H9 (cell line): ENCODE data around the gene MACROD1. TPM values are rescaled to one million over a fixed set of nuclear protein-coding genes. Genes with fewer than 3 reads are reported as not detected.

Experiments used
- DNase-seq: peaks from one replicate; pipeline ENCODE4 v3.0.0-alpha.2; 2017
- H2AFZ ChIP-seq: one replicate; pipeline ENCODE4 v1.6.1; 2013; ENCODE audit warnings: mild to moderate bottlenecking, low read length, control low read depth, moderate library complexity
- H2AK5ac ChIP-seq: 2 replicates; pipeline ENCODE4 v1.6.1; 2013; ENCODE audit warnings: low read length, control low read depth, mixed read lengths; ENCODE audit not compliant: insufficient read length
- H2BK120ac ChIP-seq: one replicate; pipeline ENCODE4 v1.6.1; 2013; ENCODE audit warnings: low read depth, mild to moderate bottlenecking, low read length, control low read depth, inconsistent platforms; ENCODE audit not compliant: poor library complexity, severe bottlenecking
- H2BK12ac ChIP-seq: 2 replicates; pipeline ENCODE4 v1.6.1; 2013; ENCODE audit warnings: low read length, control low read depth, mixed read lengths, low read depth; ENCODE audit not compliant: insufficient read length
- H2BK15ac ChIP-seq: 2 replicates; pipeline ENCODE4 v1.6.1; 2013; ENCODE audit warnings: low read depth, low read length, control low read depth
- H2BK20ac ChIP-seq: one replicate; pipeline ENCODE4 v1.6.1; 2013; ENCODE audit warnings: low read depth, mild to moderate bottlenecking, low read length, control low read depth, inconsistent platforms; ENCODE audit not compliant: poor library complexity, severe bottlenecking
- H2BK5ac ChIP-seq: 2 replicates; pipeline ENCODE4 v1.6.1; 2013; ENCODE audit warnings: low read length, control low read depth, mixed read lengths; ENCODE audit not compliant: insufficient read length
- H3K14ac ChIP-seq: 2 replicates; pipeline ENCODE4 v1.6.1; 2013; ENCODE audit warnings: low read length, control low read depth; ENCODE audit not compliant: insufficient read depth
- H3K18ac ChIP-seq: 2 replicates; pipeline ENCODE4 v1.6.1; 2013; ENCODE audit warnings: low read depth, mild to moderate bottlenecking, mixed read lengths, low read length, control low read depth; ENCODE audit not compliant: insufficient read length
- H3K23ac ChIP-seq: 2 replicates; pipeline ENCODE4 v1.6.1; 2013; ENCODE audit warnings: low read length, control low read depth, mixed read lengths, low read depth; ENCODE audit not compliant: insufficient read length
- H3K23me2 ChIP-seq: 2 replicates; pipeline ENCODE4 v1.6.1; 2013; ENCODE audit warnings: low read depth, mild to moderate bottlenecking, mixed read lengths, low read length, control low read depth; ENCODE audit not compliant: insufficient read length, poor library complexity, severe bottlenecking
- H3K27ac ChIP-seq: 2 replicates; pipeline ENCODE4 v1.5.1; 2013; ENCODE audit warnings: low read length, control low read depth, mixed read lengths, low read depth; ENCODE audit not compliant: insufficient read length
- H3K27me3 ChIP-seq: 2 replicates; pipeline ENCODE4 v1.6.1; 2013; ENCODE audit warnings: low read length, control low read depth, inconsistent platforms; ENCODE audit not compliant: insufficient read depth
- H3K4ac ChIP-seq: 2 replicates; pipeline ENCODE4 v1.6.1; 2013; ENCODE audit warnings: low read depth, mild to moderate bottlenecking, control low read depth, inconsistent platforms, low read length, moderate library complexity
- H3K4me1 ChIP-seq: 2 replicates; pipeline ENCODE4 v1.6.1; 2013; ENCODE audit warnings: low read length, control low read depth, inconsistent platforms; ENCODE audit not compliant: insufficient read depth
- H3K4me2 ChIP-seq: 2 replicates; pipeline ENCODE4 v1.6.1; 2013; ENCODE audit warnings: low read length, control low read depth, mixed read lengths; ENCODE audit not compliant: insufficient read length, insufficient read depth
- H3K56ac ChIP-seq: 2 replicates; pipeline ENCODE4 v1.6.1; 2013; ENCODE audit warnings: low read depth, mild to moderate bottlenecking, mixed read lengths, low read length, control low read depth; ENCODE audit not compliant: insufficient read length
- H3K79me1 ChIP-seq: 2 replicates; pipeline ENCODE4 v1.6.1; 2013; ENCODE audit warnings: low read depth, mild to moderate bottlenecking, moderate library complexity, low read length, control low read depth, inconsistent platforms; ENCODE audit not compliant: insufficient read depth, poor library complexity, severe bottlenecking
- H3K79me2 ChIP-seq: 2 replicates; pipeline ENCODE4 v1.6.1; 2013; ENCODE audit warnings: low read length, control low read depth, inconsistent platforms; ENCODE audit not compliant: insufficient read depth
- H3K9ac ChIP-seq: 2 replicates; pipeline ENCODE4 v1.6.1; 2013; ENCODE audit warnings: low read length, control low read depth, mixed read lengths; ENCODE audit not compliant: insufficient read length; ENCODE audit errors: extremely low read depth
- H3K9me3 ChIP-seq: one replicate; pipeline ENCODE4 v1.6.1; 2013; ENCODE audit warnings: low read depth, low read length, inconsistent platforms; ENCODE audit not compliant: control insufficient read depth
- H3T11ph ChIP-seq: one replicate; pipeline ENCODE4 v1.6.1; 2013; ENCODE audit warnings: mild to moderate bottlenecking, low read length, control low read depth, inconsistent platforms
- H4K20me1 ChIP-seq: one replicate; pipeline ENCODE4 v1.6.1; 2013; ENCODE audit not compliant: control insufficient read depth, insufficient read length, insufficient read depth
- H4K5ac ChIP-seq: 2 replicates; pipeline ENCODE4 v1.6.1; 2013; ENCODE audit warnings: low read depth, mild to moderate bottlenecking, mixed read lengths, low read length, control low read depth; ENCODE audit not compliant: insufficient read length
- H4K8ac ChIP-seq: replicated peaks from 2 replicates; pipeline ENCODE4 v1.6.1; 2013; ENCODE audit warnings: low read length, control low read depth, mixed read lengths, low read depth; ENCODE audit not compliant: insufficient read length
- H4K91ac ChIP-seq: 2 replicates; pipeline ENCODE4 v1.6.1; 2013; ENCODE audit warnings: low read depth, mild to moderate bottlenecking, moderate library complexity, mixed read lengths, low read length, control low read depth; ENCODE audit not compliant: insufficient read length
- H3K27ac Mint-ChIP-seq, 3 experiments: 2 replicates in 2 of 3; 3 replicates in 1 of 3; pipeline ENCODE4 v1.8.0; 2020 to 2021; ENCODE audit warnings: mixed read lengths in 3 of 3, mild to moderate bottlenecking in 1 of 3, moderate library complexity in 1 of 3
- H3K27me3 Mint-ChIP-seq: 2 replicates; pipeline ENCODE4 v1.8.0; 2021; ENCODE audit warnings: low read depth, mild to moderate bottlenecking, moderate library complexity, mixed read lengths
- H3K36me3 Mint-ChIP-seq, 3 experiments: 2 replicates in 2 of 3; 3 replicates in 1 of 3; pipeline ENCODE4 v1.8.0; 2020 to 2021; ENCODE audit warnings: low read depth in 3 of 3, mixed read lengths in 3 of 3; ENCODE audit not compliant: insufficient read depth in 1 of 3
- H3K4me1 Mint-ChIP-seq, 2 experiments: 2 replicates each; pipeline ENCODE4 v1.8.0; 2020; ENCODE audit warnings: mixed read lengths in 2 of 2
- H3K4me3 Mint-ChIP-seq, 2 experiments: 2 replicates in 1 of 2; 3 replicates in 1 of 2; pipeline ENCODE4 v1.8.0; 2020 to 2021; ENCODE audit warnings: mild to moderate bottlenecking in 2 of 2, mixed read lengths in 2 of 2, moderate library complexity in 1 of 2
- H3K9me3 Mint-ChIP-seq, 2 experiments: 2 replicates in 1 of 2; 3 replicates in 1 of 2; pipeline ENCODE4 v1.8.0; 2020; ENCODE audit warnings: mild to moderate bottlenecking in 2 of 2, mixed read lengths in 2 of 2, moderate library complexity in 1 of 2
- CTCF ChIP-seq: fragments of 200-600 bp; sonication (generic); conservative IDR thresholded peaks from 3 replicates; pipeline ENCODE4 v1.8.0; 2021; ENCODE audit warnings: antibody characterized with exemption, mild to moderate bottlenecking
- WGBS: extraction: QIAGEN DNeasy Blood & Tissue Kit; methylation state at CpG from one replicate; pipeline ENCODE4 v1.1.7; 2013; ENCODE audit warnings: missing lambda C conversion rate, low lambda C conversion rate, mixed read lengths; ENCODE audit not compliant: insufficient read length; ENCODE audit errors: extremely low coverage; 5-methylcytosine and 5-hydroxymethylcytosine counted together
- total RNA-seq: library from RNA; stranded (reverse); gene quantifications from 2 replicates; pipeline ENCODE4 v1.2.1, GENCODE V29; 2021

The MACROD1 gene
- total RNA-seq, 1 experiment from 2014 or later, result 21.2 TPM

- Histone ChIP-seq H3K56ac (no peak overlapping the region), H3K27ac (no peak overlapping the region), H2AK5ac (no peak overlapping the region), H4K20me1 (peaks cover 2% of the 10 kb centered on the region), H2AFZ (no peak overlapping the region), H3K4me1 (no peaks in the 10 kb centered on the region), H4K91ac (no peak overlapping the region), H3K18ac (no peak overlapping the region), H2BK15ac (no peak overlapping the region), H3K27me3 (peaks cover 32% of the 10 kb centered on the region), H3K79me2 (no peaks in the 10 kb centered on the region), H3K23ac (no peak overlapping the region), H3K23me2 (peaks cover 8% of the 10 kb centered on the region), H3K4ac (no peak overlapping the region), H2BK12ac (no peak overlapping the region), H2BK20ac (no peak overlapping the region), H3K9me3 (no peaks in the 10 kb centered on the region), H3K79me1 (no peaks in the 10 kb centered on the region), H4K5ac (no peak overlapping the region), H3K4me2 (no peak overlapping the region), H3T11ph (no peak overlapping the region), H3K14ac (no peak overlapping the region), H4K8ac (no peak overlapping the region), H3K9ac (no peak overlapping the region), H2BK5ac (no peak overlapping the region), H2BK120ac (no peak overlapping the region)
- peak; percentile 72 for DNase-seq
- no peaks in the 10 kb centered on the region; a peak in 1 of 7 replicates for H3K36me3 Mint-ChIP-seq
- H3K9me3 Mint-ChIP-seq, result no peaks in the 10 kb centered on the region; a peak in 1 of 5 replicates
- WGBS, result no CpG with 5 or more reads among the region's 20 CpGs
- peaks cover 5 to 12% of the 10 kb centered on the region in 2 experiments for H3K4me1 Mint-ChIP-seq
- no peak overlapping the region for H3K27ac Mint-ChIP-seq
- peak; percentile 80 for TF ChIP-seq CTCF
- H3K27me3 Mint-ChIP-seq, result peaks cover 92% of the 10 kb centered on the region
- H3K4me3 Mint-ChIP-seq, result no peak overlapping the region
These were observed 125.1 kb downstream of the MACROD1 start for GRCh38 chr11:64040684-64041322.
